Fibroblast of peridontal ligament (primary cell): ENCODE data around the gene FOXL2.

ENCODE experiments used
- DNase-seq: peaks from one replicate; pipeline ENCODE4 v3.0.0-alpha.2; 2010; ENCODE audit errors: extremely low read depth

The FOXL2 gene

GRCh38 chr3:138945709-138946662 lies 951 bp downstream of the FOXL2 start:
- no peak for DNase-seq

GRCh38 chr3:138944929-138945708 lies 1.8 kb downstream of the FOXL2 start:
- no peak for DNase-seq

GRCh38 chr3:138944654-138944928 lies 2.3 kb downstream of the FOXL2 start:
- no peak for DNase-seq

- DNase-seq, result peak; percentile 38
Measured at GRCh38 chr3:138943724-138944653, 2.9 kb downstream of the FOXL2 start.

GRCh38 chr3:138942861-138943623 lies 3.9 kb downstream of the FOXL2 start:
- DNase-seq, result no peak

- no peak for DNase-seq
Measured at GRCh38 chr3:138942271-138942670, 4.7 kb downstream of the FOXL2 start.

- no peak for DNase-seq
Measured at GRCh38 chr3:138941259-138941885, 5.6 kb downstream of the FOXL2 start.

- DNase-seq, result no peak
Measured at GRCh38 chr3:138940446-138940845, 6.5 kb downstream of the FOXL2 start.

- no peak for DNase-seq
Measured at GRCh38 chr3:138939561-138940241, 7.2 kb downstream of the FOXL2 start.

GRCh38 chr3:138938877-138939560 lies 7.9 kb downstream of the FOXL2 start:
- no peak for DNase-seq

- no peak for DNase-seq
Measured at GRCh38 chr3:138938056-138938876, 8.7 kb downstream of the FOXL2 start.

- no peak for DNase-seq
Measured at GRCh38 chr3:138937690-138938055, 9.3 kb downstream of the FOXL2 start.

GRCh38 chr3:138936741-138937689 lies 9.9 kb downstream of the FOXL2 start:
- DNase-seq, result no peak

- peak; percentile 51 for DNase-seq
Measured at GRCh38 chr3:138935863-138936740, 10.8 kb downstream of the FOXL2 start.

GRCh38 chr3:138935505-138935862 lies 11.5 kb downstream of the FOXL2 start:
- no peak for DNase-seq

- no peak for DNase-seq
Measured at GRCh38 chr3:138933981-138934691, 12.8 kb downstream of the FOXL2 start.
